Neural progenitor cell (in vitro differentiated cells): ENCODE data around the gene MIAT. TPM values are rescaled to one million over a fixed set of nuclear protein-coding genes. Genes with fewer than 3 reads are reported as not detected.

Experiments
- DNase-seq: peaks from one replicate; pipeline ENCODE4 v3.0.0-alpha.2; 2016; ENCODE audit warnings: low spot score
- H2AFZ ChIP-seq: fragments of 200-600 bp; sonication (generic); replicated peaks from 2 replicates; pipeline ENCODE4 v1.6.1; 2016; ENCODE audit warnings: antibody characterized with exemption
- H3F3A ChIP-seq: fragments of 200-600 bp; sonication (generic); 2 replicates; pipeline ENCODE4 v1.6.1; 2016; ENCODE audit warnings: antibody characterized with exemption, low read depth
- H3K27ac ChIP-seq: fragments of 200-600 bp; sonication (generic); 2 replicates; pipeline ENCODE4 v1.5.1; 2016; ENCODE audit warnings: mild to moderate bottlenecking
- H3K27me3 ChIP-seq: fragments of 200-600 bp; sonication (generic); 2 replicates; pipeline ENCODE4 v1.6.1; 2016; ENCODE audit warnings: mild to moderate bottlenecking, moderate library complexity
- H3K36me3 ChIP-seq: fragments of 200-600 bp; sonication (generic); 2 replicates; pipeline ENCODE4 v1.5.1; 2016
- H3K4me1 ChIP-seq: fragments of 200-600 bp; sonication (generic); 2 replicates; pipeline ENCODE4 v1.6.1; 2016; ENCODE audit warnings: mixed run types
- H3K4me2 ChIP-seq: fragments of 200-600 bp; sonication (generic); 2 replicates; pipeline ENCODE4 v1.6.1; 2016
- H3K4me3 ChIP-seq: fragments of 200-600 bp; sonication (generic); 2 replicates; pipeline ENCODE4 v1.5.1; 2016
- H3K79me2 ChIP-seq: fragments of 200-600 bp; sonication (generic); 2 replicates; pipeline ENCODE4 v1.6.1; 2016; ENCODE audit warnings: low read depth
- H3K9ac ChIP-seq: fragments of 200-600 bp; sonication (generic); 2 replicates; pipeline ENCODE4 v1.6.1; 2016
- H3K9me3 ChIP-seq: fragments of 200-600 bp; sonication (generic); 2 replicates; pipeline ENCODE4 v1.5.1; 2016; ENCODE audit warnings: low read depth
- H4K20me1 ChIP-seq: fragments of 200-600 bp; sonication (generic); 2 replicates; pipeline ENCODE4 v1.6.1; 2016; ENCODE audit warnings: low read depth
- H3K27ac Mint-ChIP-seq: 3 replicates; pipeline ENCODE4 v1.8.0; 2021; ENCODE audit warnings: mixed read lengths
- H3K27me3 Mint-ChIP-seq: 2 replicates; pipeline ENCODE4 v1.8.0; 2022; ENCODE audit warnings: low read depth, mild to moderate bottlenecking, inconsistent platforms, moderate library complexity, mixed read lengths; ENCODE audit not compliant: insufficient read depth
- H3K36me3 Mint-ChIP-seq: 3 replicates; pipeline ENCODE4 v1.8.0; 2021; ENCODE audit warnings: mixed read lengths
- H3K4me1 Mint-ChIP-seq: 3 replicates; pipeline ENCODE4 v1.8.0; 2021; ENCODE audit warnings: mixed read lengths
- H3K4me3 Mint-ChIP-seq: 3 replicates; pipeline ENCODE4 v1.8.0; 2021; ENCODE audit warnings: mild to moderate bottlenecking, moderate library complexity, mixed read lengths
- H3K9me3 Mint-ChIP-seq: 3 replicates; pipeline ENCODE4 v1.8.0; 2020; ENCODE audit warnings: mixed read lengths
- EZH2 ChIP-seq: fragments of 200-600 bp; sonication (generic); IDR thresholded peaks from 2 replicates; pipeline ENCODE4 v1.6.1; 2017; ENCODE audit warnings: antibody characterized with exemption, mild to moderate bottlenecking, moderate library complexity
- EZH2phosphoT487 ChIP-seq: fragments of 200-600 bp; sonication (generic); IDR thresholded peaks from 2 replicates; pipeline ENCODE4 v1.6.1; 2017; ENCODE audit warnings: antibody characterized with exemption
- total RNA-seq: library from RNA; depleted of rRNA; stranded (reverse); fragments of >200 nt; gene quantifications from 2 replicates; pipeline ENCODE4 v1.2.3, GENCODE V29; 2015; ENCODE audit warnings: low replicate concordance
- TF ChIP-seq, protein P1 (sequence below): fragments of 200-600 bp; sonication (generic); IDR thresholded peaks from 2 replicates; pipeline ENCODE4 v1.5.1; 2017; ENCODE audit warnings: antibody characterized with exemption, mild to moderate bottlenecking

Gene MIAT
- total RNA-seq, 1 donor from 2014 or later, result 262 TPM

GRCh38 chr22:26708256-26709009 is 51.0 kb downstream of the MIAT start:
- Mint-ChIP-seq H3K9me3 (peaks cover 22% of the 10 kb centered on the region), H3K4me3 (no peak overlapping the region), H3K27ac (no peak overlapping the region), H3K4me1 (peaks cover 2% of the 10 kb centered on the region), H3K27me3 (peaks cover 2% of the 10 kb centered on the region), H3K36me3 (peaks cover 20% of the 10 kb centered on the region)
- Histone ChIP-seq H3F3A (no peaks in the 10 kb centered on the region), H2AFZ (no peak overlapping the region), H3K27ac (no peak overlapping the region), H3K9ac (no peak overlapping the region), H3K4me2 (no peak overlapping the region), H3K9me3 (peaks cover 12% of the 10 kb centered on the region), H3K79me2 (no peaks in the 10 kb centered on the region), H3K27me3 (no peaks in the 10 kb centered on the region), H3K4me1 (no peaks in the 10 kb centered on the region), H3K4me3 (no peak overlapping the region), H3K36me3 (no peaks in the 10 kb centered on the region), H4K20me1 (no peaks in the 10 kb centered on the region)
- no peak for TF ChIP-seq EZH2phosphoT487
- TF ChIP-seq, protein P1, sequence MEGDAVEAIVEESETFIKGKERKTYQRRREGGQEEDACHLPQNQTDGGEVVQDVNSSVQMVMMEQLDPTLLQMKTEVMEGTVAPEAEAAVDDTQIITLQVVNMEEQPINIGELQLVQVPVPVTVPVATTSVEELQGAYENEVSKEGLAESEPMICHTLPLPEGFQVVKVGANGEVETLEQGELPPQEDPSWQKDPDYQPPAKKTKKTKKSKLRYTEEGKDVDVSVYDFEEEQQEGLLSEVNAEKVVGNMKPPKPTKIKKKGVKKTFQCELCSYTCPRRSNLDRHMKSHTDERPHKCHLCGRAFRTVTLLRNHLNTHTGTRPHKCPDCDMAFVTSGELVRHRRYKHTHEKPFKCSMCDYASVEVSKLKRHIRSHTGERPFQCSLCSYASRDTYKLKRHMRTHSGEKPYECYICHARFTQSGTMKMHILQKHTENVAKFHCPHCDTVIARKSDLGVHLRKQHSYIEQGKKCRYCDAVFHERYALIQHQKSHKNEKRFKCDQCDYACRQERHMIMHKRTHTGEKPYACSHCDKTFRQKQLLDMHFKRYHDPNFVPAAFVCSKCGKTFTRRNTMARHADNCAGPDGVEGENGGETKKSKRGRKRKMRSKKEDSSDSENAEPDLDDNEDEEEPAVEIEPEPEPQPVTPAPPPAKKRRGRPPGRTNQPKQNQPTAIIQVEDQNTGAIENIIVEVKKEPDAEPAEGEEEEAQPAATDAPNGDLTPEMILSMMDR, result no peak
- no peak for TF ChIP-seq EZH2
- DNase-seq, result no peak

GRCh38 chr22:26709617-26710390 is 52.4 kb downstream of the MIAT start:
- DNase-seq, result no peak
- Histone ChIP-seq H3K27ac (no peak overlapping the region), H3K9me3 (peaks cover 12% of the 10 kb centered on the region), H3K4me2 (no peak overlapping the region), H3K36me3 (no peaks in the 10 kb centered on the region), H4K20me1 (no peaks in the 10 kb centered on the region), H3F3A (peaks cover 2% of the 10 kb centered on the region), H2AFZ (no peak overlapping the region), H3K4me1 (peaks cover 12% of the 10 kb centered on the region), H3K79me2 (no peaks in the 10 kb centered on the region), H3K27me3 (no peaks in the 10 kb centered on the region), H3K4me3 (no peak overlapping the region), H3K9ac (no peak overlapping the region)
- Mint-ChIP-seq H3K4me1 (peaks cover 16% of the 10 kb centered on the region), H3K4me3 (no peak overlapping the region), H3K9me3 (peaks cover 21% of the 10 kb centered on the region), H3K36me3 (peaks cover 20% of the 10 kb centered on the region), H3K27ac (no peak overlapping the region), H3K27me3 (peaks cover 2% of the 10 kb centered on the region)
- no peak for TF ChIP-seq EZH2
- no peak for TF ChIP-seq EZH2phosphoT487
- TF ChIP-seq, protein P1, result no peak

- no peak overlapping the region for H3K27ac Mint-ChIP-seq
- peaks cover 17% of the 10 kb centered on the region for H3K9me3 Mint-ChIP-seq
- H3K4me1 ChIP-seq, result peaks cover 15% of the 10 kb centered on the region
- peaks cover 20% of the 10 kb centered on the region for H3K36me3 Mint-ChIP-seq
- no peaks in the 10 kb centered on the region for H4K20me1 ChIP-seq
- H3K4me3 Mint-ChIP-seq, result no peak overlapping the region
- no peak overlapping the region for H2AFZ ChIP-seq
- H3F3A ChIP-seq, result peaks cover 2% of the 10 kb centered on the region
- peaks cover 21% of the 10 kb centered on the region for H3K4me1 Mint-ChIP-seq
- no peaks in the 10 kb centered on the region for H3K79me2 ChIP-seq
- H3K27me3 ChIP-seq, result no peaks in the 10 kb centered on the region
- no peak overlapping the region for H3K9ac ChIP-seq
- TF ChIP-seq EZH2phosphoT487, result no peak
- no peak for TF ChIP-seq EZH2
- TF ChIP-seq, protein P1, result no peak
- peaks cover 2% of the 10 kb centered on the region for H3K27me3 Mint-ChIP-seq
- no peaks in the 10 kb centered on the region for H3K36me3 ChIP-seq
- DNase-seq, result no peak
- no peak overlapping the region for H3K27ac ChIP-seq
- peaks cover 12% of the 10 kb centered on the region for H3K9me3 ChIP-seq
- no peak overlapping the region for H3K4me2 ChIP-seq
- H3K4me3 ChIP-seq, result no peak overlapping the region
Observed at GRCh38 chr22:26711205-26711963, 54.0 kb downstream of the MIAT start.
